K562 (cell line): ENCODE results near the gene TGM5. TPM values are rescaled to one million over a fixed set of nuclear protein-coding genes. Genes with fewer than 3 reads are reported as not detected.

Source experiments
- ATAC-seq: fragments of 200-7000 bp; cut with Tn5 transposase; 3 replicates; pipeline ENCODE4 v1.9.1; 2020; ENCODE audit warnings: moderate library complexity
- BruUV-seq: library from RNA; stranded (reverse); fragments of 400-500 nt; replicated peaks from 2 replicates; lab custom pipeline; 2021; lab: Mats Ljungman, UMichigan
- CTCF ChIA-PET: fragments of 300-600 bp; formaldehyde crosslinking; extraction: SDS; loops from one replicate; lab custom pipeline; 2021; ENCODE audit warnings: low intra/inter-chr PET ratio; lab: Yijun Ruan, JAX
- POLR2A ChIA-PET: fragments of 300-600, 350-650 bp; sonication (Branson Sonifier 250); formaldehyde crosslinking; extraction: SDS; loops from one replicate; lab custom pipeline; 2021; ENCODE audit warnings: antibody characterized with exemption, inconsistent platforms; lab: Yijun Ruan, JAX
- DNase-seq, 4 experiments: peaks; one replicate each; pipeline versions ENCODE4 v3.0.0 to v3.0.0-alpha.2; 2011 to 2018; ENCODE audit warnings: low spot score in 3 of 4, mixed read lengths in 3 of 4; ENCODE audit errors: extremely low read depth in 1 of 4
- FAIRE-seq: peaks from 2 replicates; lab custom pipeline; 2011; peaks lifted over from hg19 to GRCh38; lab: Jason Lieb, UNC
- H2AFZ ChIP-seq: 2 replicates; pipeline ENCODE4 v1.6.0; 2011; ENCODE audit warnings: low read depth, low read length, control low read depth, inconsistent platforms
- H3K27ac ChIP-seq: fragments of 200-600 bp; 3 replicates; pipeline ENCODE4 v1.8.0; 2011; ENCODE audit warnings: low read depth, mild to moderate bottlenecking, control low read depth, inconsistent platforms, low read length, moderate library complexity, mixed read lengths; ENCODE audit errors: extremely low read depth
- H3K27me3 ChIP-seq, 2 experiments: fragments of 300-600 bp in 1 of 2; 2 replicates in 1 of 2; 3 replicates in 1 of 2; pipeline versions ENCODE4 v1.6.0 to v1.8.0; 2011; ENCODE audit warnings: inconsistent platforms in 2 of 2, low read length in 2 of 2, mild to moderate bottlenecking in 1 of 2, mixed read lengths in 1 of 2, moderate library complexity in 1 of 2; ENCODE audit not compliant: control insufficient read depth in 2 of 2, insufficient read depth in 2 of 2
- H3K36me3 ChIP-seq: fragments of 300-600 bp; 3 replicates; pipeline ENCODE4 v1.8.0; 2011; ENCODE audit warnings: mild to moderate bottlenecking, low read length, inconsistent platforms; ENCODE audit not compliant: control insufficient read depth, insufficient read depth
- H3K4me1 ChIP-seq, 2 experiments: fragments of 200-600 bp in 1 of 2; replicated peaks in 1 of 2; 2 replicates in 1 of 2; 3 replicates in 1 of 2; pipeline versions ENCODE4 v1.5.1 to v1.8.0; 2011; ENCODE audit warnings: inconsistent platforms in 2 of 2, low read length in 2 of 2, mild to moderate bottlenecking in 1 of 2, mixed read lengths in 1 of 2, moderate library complexity in 1 of 2; ENCODE audit not compliant: control insufficient read depth in 2 of 2, insufficient read depth in 2 of 2
- H3K4me2 ChIP-seq: 2 replicates; pipeline ENCODE4 v1.6.1; 2011; ENCODE audit warnings: low read length, control low read depth, inconsistent platforms, mixed read lengths; ENCODE audit not compliant: insufficient read depth
- H3K4me3 ChIP-seq: fragments of 200-600 bp; sonication (generic), shearing (Covaris generic); 2 replicates; pipeline ENCODE4 v1.5.1; 2016; ENCODE audit warnings: control low read depth, inconsistent platforms
- H3K79me2 ChIP-seq: fragments of 200-600 bp; 3 replicates; pipeline ENCODE4 v1.8.0; 2011; ENCODE audit warnings: low read length, inconsistent platforms; ENCODE audit not compliant: control insufficient read depth, insufficient read depth
- H3K9ac ChIP-seq, 2 experiments: 2 replicates each; pipeline versions ENCODE4 v1.6.0 to v1.6.1; 2011; ENCODE audit warnings: low read depth in 2 of 2, low read length in 2 of 2, control low read depth in 1 of 2, inconsistent platforms in 1 of 2, mild to moderate bottlenecking in 1 of 2, mixed read lengths in 1 of 2; ENCODE audit not compliant: insufficient read depth in 1 of 2
- H3K9me1 ChIP-seq: one replicate; pipeline ENCODE4 v1.6.0; 2011; ENCODE audit warnings: inconsistent platforms, mild to moderate bottlenecking, low read length, moderate library complexity; ENCODE audit not compliant: control insufficient read depth, insufficient read depth
- H3K9me3 ChIP-seq: replicated peaks from 2 replicates; pipeline ENCODE4 v1.5.1; 2011; ENCODE audit warnings: low read depth, low read length, inconsistent platforms; ENCODE audit not compliant: control insufficient read depth, insufficient read depth
- H4K20me1 ChIP-seq: replicated peaks from 2 replicates; pipeline ENCODE4 v1.6.1; 2011; ENCODE audit warnings: low read length, inconsistent platforms, mixed read lengths; ENCODE audit not compliant: control insufficient read depth, insufficient read depth
- ASH1L ChIP-seq: fragments of 450-650 bp; IDR thresholded peaks from 2 replicates; pipeline ENCODE4 v1.6.1; 2018; ENCODE audit warnings: borderline replicate concordance, mild to moderate bottlenecking, low read depth; ENCODE audit not compliant: partially characterized antibody
- CBX5 ChIP-seq: IDR thresholded peaks from 2 replicates; pipeline ENCODE4 v1.6.1; 2014; ENCODE audit warnings: low read depth, borderline replicate concordance
- CEBPB ChIP-seq: fragments of 450-650 bp; IDR thresholded peaks from 2 replicates; pipeline ENCODE4 v1.6.1; 2016; ENCODE audit warnings: missing genetic modification characterization, missing compliant biosample characterization
- CHAMP1 ChIP-seq: fragments of 450-650 bp; IDR thresholded peaks from 2 replicates; pipeline ENCODE4 v1.6.1; 2016; ENCODE audit warnings: mild to moderate bottlenecking
- EZH2 ChIP-seq: IDR thresholded peaks from 2 replicates; pipeline ENCODE4 v1.6.1; 2012; ENCODE audit warnings: low read depth, mild to moderate bottlenecking, inconsistent platforms, low read length, borderline replicate concordance
- KLF13 ChIP-seq: fragments of 450-650 bp; IDR thresholded peaks from 2 replicates; pipeline ENCODE4 v1.6.1; 2016; ENCODE audit warnings: missing genetic modification characterization, low read depth, mild to moderate bottlenecking, missing compliant biosample characterization, moderate library complexity, borderline replicate concordance
- NFIC ChIP-seq: fragments of 450-650 bp; IDR thresholded peaks from 2 replicates; pipeline ENCODE4 v1.6.1; 2017; ENCODE audit warnings: mild to moderate bottlenecking, inconsistent platforms
- TFE3 ChIP-seq: fragments of 450-650 bp; formaldehyde crosslinking; IDR thresholded peaks from 2 replicates; pipeline ENCODE4 v1.4.0; 2020; ENCODE audit warnings: mild to moderate bottlenecking, mixed read lengths
- ZFP91 ChIP-seq: sonication (generic); formaldehyde crosslinking; IDR thresholded peaks from 2 replicates; pipeline ENCODE4 v1.8.0; 2022; ENCODE audit warnings: mild to moderate bottlenecking, missing genetic modification reagents
- ZFX ChIP-seq: sonication (generic); formaldehyde crosslinking; IDR thresholded peaks from 2 replicates; pipeline ENCODE4 v1.8.0; 2022; ENCODE audit warnings: mild to moderate bottlenecking, missing genetic modification reagents, moderate library complexity
- ZNF175 ChIP-seq: fragments of 200-800 bp; sonication (Bioruptor generic); IDR thresholded peaks from 2 replicates; pipeline ENCODE4 v1.6.1; 2016; ENCODE audit warnings: low read depth, mild to moderate bottlenecking, missing genetic modification characterization, missing compliant biosample characterization
- ZNF316 ChIP-seq: fragments of 450-650 bp; IDR thresholded peaks from 2 replicates; pipeline ENCODE4 v1.6.1; 2016
- ZNF347 ChIP-seq: fragments of 450-650 bp; formaldehyde crosslinking; IDR thresholded peaks from 2 replicates; pipeline ENCODE4 v1.4.0; 2020; ENCODE audit warnings: low read depth, mild to moderate bottlenecking, moderate library complexity
- WGBS: fragments of 100-300 bp; shearing (Covaris generic); methylation state at CpG from one replicate; pipeline ENCODE4 v1.1.6; 2016; ENCODE audit warnings: low coverage, mixed read lengths; ENCODE audit not compliant: insufficient coverage; ENCODE audit errors: missing lambda C conversion rate; 5-methylcytosine and 5-hydroxymethylcytosine counted together
- in situ Hi-C: fragments of 300-500 bp; cut with MboI; formaldehyde crosslinking; loops from 4 replicates; pipeline ENCODE4 v1.15.0; 2018; ENCODE audit warnings: inconsistent platforms, mixed read lengths
- intact Hi-C: fragments of 100-400 bp; cut with micrococcal nuclease; formaldehyde crosslinking; loops from 2 replicates; pipeline ENCODE4 v1.14.2; 2022
- polyA plus RNA-seq, 8 experiments: library from polyadenylated mRNA; depleted of rRNA in 4 of 8; stranded (reverse) in 5 of 8; unstranded in 3 of 8; fragments of >200 nt; fragmentation: Nextera tagmentation in 2 of 8; fragmentation: Illumina TruSeq in 1 of 8; extraction: Ambion mirVana in 2 of 8; extraction: Trizol in 1 of 8; gene quantifications; 2 replicates each; pipeline versions ENCODE4 v1.2.1 to v1.2.3, GENCODE V29; 2011 to 2014; ENCODE audit warnings: inconsistent platforms in 1 of 8, missing spikeins in 1 of 8
- total RNA-seq, 7 experiments: library from RNA; depleted of rRNA in 6 of 7; stranded (reverse); fragments of >200 nt in 6 of 7; fragmentation: Illumina TruSeq in 2 of 7; extraction: Trizol in 2 of 7; gene quantifications; 2 replicates each; pipeline versions ENCODE4 v1.2.1 to v1.2.3, GENCODE V29; 2011 to 2021; ENCODE audit warnings: low replicate concordance in 1 of 7
- TF ChIP-seq, protein P1 (sequence below): fragments of 450-650 bp; IDR thresholded peaks from 2 replicates; pipeline ENCODE4 v1.7.1; 2018; ENCODE audit warnings: mild to moderate bottlenecking, low read depth; ENCODE audit not compliant: partially characterized antibody

TGM5 gene
- total and polyA plus RNA-seq, 9 of the 15 experiments (the other 6 are each of a cell fraction or from before 2014, with no cell fraction given), result 0.03 to 0.10 (median 0.07) TPM; not detected in 6

GRCh38 chr15:43212299-43212698, 54.4 kb downstream of the TGM5 start:
- intact Hi-C loops, result no loop called here
- 79% methylated on average over 6 of the region's 8 CpGs for WGBS
- no peak for TF ChIP-seq ZNF347 (CRISPR knock-in tag)
- no peak for TF ChIP-seq ZNF175 (CRISPR knock-in tag)
- no peak for TF ChIP-seq CHAMP1
- no peak for TF ChIP-seq ZNF316
- TF ChIP-seq ZFP91, result no peak
- peak; percentile 92 for TF ChIP-seq NFIC
- TF ChIP-seq, protein P1, sequence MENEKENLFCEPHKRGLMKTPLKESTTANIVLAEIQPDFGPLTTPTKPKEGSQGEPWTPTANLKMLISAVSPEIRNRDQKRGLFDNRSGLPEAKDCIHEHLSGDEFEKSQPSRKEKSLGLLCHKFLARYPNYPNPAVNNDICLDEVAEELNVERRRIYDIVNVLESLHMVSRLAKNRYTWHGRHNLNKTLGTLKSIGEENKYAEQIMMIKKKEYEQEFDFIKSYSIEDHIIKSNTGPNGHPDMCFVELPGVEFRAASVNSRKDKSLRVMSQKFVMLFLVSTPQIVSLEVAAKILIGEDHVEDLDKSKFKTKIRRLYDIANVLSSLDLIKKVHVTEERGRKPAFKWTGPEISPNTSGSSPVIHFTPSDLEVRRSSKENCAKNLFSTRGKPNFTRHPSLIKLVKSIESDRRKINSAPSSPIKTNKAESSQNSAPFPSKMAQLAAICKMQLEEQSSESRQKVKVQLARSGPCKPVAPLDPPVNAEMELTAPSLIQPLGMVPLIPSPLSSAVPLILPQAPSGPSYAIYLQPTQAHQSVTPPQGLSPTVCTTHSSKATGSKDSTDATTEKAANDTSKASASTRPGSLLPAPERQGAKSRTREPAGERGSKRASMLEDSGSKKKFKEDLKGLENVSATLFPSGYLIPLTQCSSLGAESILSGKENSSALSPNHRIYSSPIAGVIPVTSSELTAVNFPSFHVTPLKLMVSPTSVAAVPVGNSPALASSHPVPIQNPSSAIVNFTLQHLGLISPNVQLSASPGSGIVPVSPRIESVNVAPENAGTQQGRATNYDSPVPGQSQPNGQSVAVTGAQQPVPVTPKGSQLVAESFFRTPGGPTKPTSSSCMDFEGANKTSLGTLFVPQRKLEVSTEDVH, result no peak
- no peak for TF ChIP-seq EZH2
- no peak for TF ChIP-seq TFE3 (CRISPR knock-in tag)
- TF ChIP-seq CBX5, result no peak
- TF ChIP-seq CEBPB (tag), result no peak
- no peak for TF ChIP-seq ASH1L
- no peak for TF ChIP-seq KLF13 (tag)
- no peak for TF ChIP-seq ZFX (CRISPR knock-in tag)

More at GRCh38 chr15:43212299-43212698, 54.4 kb downstream of the TGM5 start:
- no peak for FAIRE-seq
- ATAC-seq, result no peak
- no peak overlapping the region for H3K9ac ChIP-seq
- no peak overlapping the region for H3K4me3 ChIP-seq
- CTCF ChIA-PET, result interaction anchor here (0.7 kb wide), 1 partner anchor 24 kb away, joined by 3 read pairs; no protein-coding TSS in a partner anchor
- in situ Hi-C loops, result no loop called here
- H2AFZ ChIP-seq, result no peak overlapping the region
- H3K27ac ChIP-seq, result no peak overlapping the region
- no peaks in the 10 kb centered on the region for H3K36me3 ChIP-seq
- no TSS peak for BruUV-seq
- no peaks in the 10 kb centered on the region; the same call in 1 of the 2 replicates for H3K9me3 ChIP-seq
- no peaks in the 10 kb centered on the region for H4K20me1 ChIP-seq
- no peak overlapping the region for H3K4me2 ChIP-seq
- POLR2A ChIA-PET, result interaction anchor here (0.6 to 0.7 kb wide), 2 partner anchors 55 to 195 kb away, joined by 3 to 4 read pairs; no protein-coding TSS in a partner anchor
- no peaks in the 10 kb centered on the region for H3K79me2 ChIP-seq
- peaks cover 0 to 13% of the 10 kb centered on the region in 2 experiments; a peak in 3 of 5 replicates for H3K4me1 ChIP-seq
- no peaks in the 10 kb centered on the region for H3K9me1 ChIP-seq
- peaks cover 0 to 3% of the 10 kb centered on the region in 2 experiments; a peak in 1 of 5 replicates for H3K27me3 ChIP-seq
- no peak for DNase-seq
